GM18517 (cell line): Measurements from ENCODE around the gene EFNB2.

Experiments
- ATAC-seq: cut with Tn5 transposase; IDR thresholded peaks from one replicate; pipeline ENCODE4 v1.9.1; 2021; ENCODE audit warnings: mild to moderate bottlenecking, moderate library complexity; ENCODE audit not compliant: unreplicated experiment

Gene EFNB2

GRCh38 chr13:106487129-106487528 is 48.3 kb downstream of the EFNB2 start:
- no peak for ATAC-seq

- no peak for ATAC-seq
Observed at GRCh38 chr13:106486287-106486686, 49.2 kb downstream of the EFNB2 start.

DNA sequence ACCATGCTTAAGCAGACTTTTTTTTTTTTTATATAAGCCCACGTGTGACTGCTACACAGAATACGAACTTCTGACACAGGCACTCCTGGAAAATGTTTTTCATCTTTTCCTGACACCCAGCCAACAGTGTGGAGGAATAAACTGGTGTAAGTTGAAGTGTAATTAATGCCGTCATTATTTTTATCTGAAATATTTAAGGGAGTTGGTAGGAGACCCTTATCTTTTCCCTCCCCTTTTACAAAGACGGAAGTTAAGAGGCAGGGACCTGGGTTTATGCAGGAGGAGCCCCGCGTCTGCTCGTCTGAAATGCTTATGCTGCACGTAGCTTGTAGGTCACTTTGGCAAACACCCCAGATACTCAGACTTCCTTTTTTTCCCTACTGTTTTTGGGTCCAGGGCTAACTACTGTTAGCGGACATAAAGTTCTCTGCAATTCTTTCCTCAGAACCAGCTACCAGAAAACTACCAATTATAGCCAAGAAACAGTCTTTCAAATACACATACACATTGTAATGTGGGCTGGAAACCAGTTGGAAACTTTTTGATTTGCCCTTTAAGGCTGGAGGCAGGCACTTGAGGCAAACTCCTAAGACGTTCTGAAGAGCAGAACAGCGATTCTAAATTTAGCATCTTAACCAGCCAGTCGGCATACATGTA is 50.8 kb downstream of the EFNB2 start:
- ATAC-seq: no peak

GRCh38 chr13:106484084-106484483 is 51.4 kb downstream of the EFNB2 start:
- no peak for ATAC-seq

GRCh38 chr13:106481919-106482318 is 53.5 kb downstream of the EFNB2 start:
- no peak for ATAC-seq

DNA sequence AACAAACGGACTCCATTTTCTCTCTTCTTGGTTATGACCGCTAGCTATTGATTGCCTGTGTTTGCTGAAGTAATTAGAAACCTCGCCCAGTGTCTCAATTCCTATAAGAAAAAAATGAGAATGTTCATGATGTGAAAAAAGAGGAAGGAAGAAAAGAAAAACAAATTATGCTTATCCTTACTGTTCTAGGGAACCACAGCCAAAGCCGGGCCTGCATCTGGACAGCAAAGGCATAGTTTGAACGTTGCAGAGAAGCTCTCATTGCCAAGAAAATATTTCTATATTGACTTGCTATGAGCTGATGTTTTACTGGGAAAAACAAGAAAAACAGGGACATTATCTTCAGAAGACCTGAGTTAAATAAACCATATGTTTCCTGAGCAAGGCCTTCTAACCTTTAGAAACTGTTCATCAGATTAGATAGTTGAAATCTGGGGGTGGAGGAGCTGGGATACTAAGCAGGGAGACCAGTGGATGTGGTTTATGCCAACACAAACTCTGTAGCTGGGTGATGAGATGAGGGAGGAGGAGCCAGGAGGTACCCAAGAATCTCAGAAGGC is 55.0 kb downstream of the EFNB2 start:
- ATAC-seq: no peak

GRCh38 chr13:106479929-106480328 is 55.5 kb downstream of the EFNB2 start:
- no peak for ATAC-seq

DNA sequence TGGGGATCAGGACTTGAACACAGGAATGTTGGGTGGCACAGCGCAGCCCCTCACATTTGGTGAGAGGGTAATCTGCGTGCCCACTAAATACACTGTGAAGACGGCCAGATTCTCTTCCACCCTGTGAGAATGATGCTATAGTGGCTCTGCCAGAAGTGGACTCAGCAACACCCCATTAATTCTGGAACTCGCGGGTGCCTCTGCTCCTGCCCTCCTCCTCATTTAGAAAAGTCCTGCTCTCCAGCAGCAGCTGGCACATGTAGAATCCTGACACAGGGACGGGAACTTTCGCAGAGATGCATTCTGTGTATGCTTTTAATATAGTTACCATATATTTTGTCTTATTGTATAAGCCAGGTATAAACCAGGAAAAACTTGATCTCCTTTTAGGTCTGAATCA is 57.3 kb downstream of the EFNB2 start:
- no peak for ATAC-seq

DNA sequence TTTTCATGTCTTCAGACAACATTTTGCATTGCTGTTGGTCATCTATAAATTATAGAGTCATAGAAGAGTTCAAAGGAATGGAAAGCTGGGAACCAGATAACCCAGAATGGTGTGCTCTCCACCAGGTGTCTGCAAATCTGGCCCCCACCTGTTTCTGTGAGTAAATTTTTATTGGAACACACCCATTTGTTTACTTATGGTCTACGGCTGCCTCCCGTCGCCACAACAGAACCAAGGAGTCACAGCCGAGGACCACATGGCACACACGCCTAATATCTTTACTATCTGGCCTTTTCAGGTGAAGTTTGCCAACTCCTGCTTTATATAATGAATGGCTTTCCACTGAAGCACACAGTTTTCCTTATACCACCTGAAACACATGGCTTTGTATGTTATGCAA is 58.2 kb downstream of the EFNB2 start:
- ATAC-seq: no peak

DNA sequence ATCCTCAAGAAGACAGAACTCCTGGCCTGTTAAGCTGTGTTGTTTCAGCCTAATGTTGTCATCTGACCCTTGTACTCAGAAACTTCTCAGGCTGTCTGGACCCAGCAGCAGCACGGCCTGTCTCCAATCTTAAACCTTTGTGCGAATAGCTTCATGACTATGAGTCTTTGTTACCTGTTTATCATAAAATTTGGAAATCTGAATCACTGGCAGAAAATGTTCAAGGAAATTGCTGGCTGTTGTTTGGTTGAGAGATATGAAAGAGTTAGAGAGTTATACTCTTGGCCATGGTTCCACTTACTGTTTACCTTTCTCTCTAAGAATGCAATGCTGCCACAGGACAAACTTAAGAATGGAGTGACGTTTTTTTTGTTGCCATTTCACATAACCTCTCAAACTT is 59.6 kb downstream of the EFNB2 start:
- no peak for ATAC-seq

DNA sequence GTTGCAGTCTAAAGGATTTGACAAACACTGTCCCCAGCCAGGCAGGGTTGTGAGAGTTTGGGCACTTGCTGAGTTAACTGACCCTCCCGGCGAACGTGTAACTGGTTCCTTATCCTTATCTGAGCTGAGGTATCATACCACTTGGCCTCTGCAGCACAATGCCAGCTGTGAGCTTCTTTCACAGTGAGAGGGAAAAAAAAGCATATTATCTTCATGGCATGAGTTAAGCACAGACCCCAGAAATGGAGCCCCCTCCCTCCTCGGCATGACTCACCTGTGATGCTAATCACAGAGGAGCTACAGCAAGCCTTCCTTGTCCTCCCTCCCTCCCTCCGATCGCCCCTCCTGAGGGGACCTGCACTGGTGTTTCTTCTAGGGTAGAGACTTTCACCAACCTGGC is 60.5 kb downstream of the EFNB2 start:
- ATAC-seq: no peak

DNA sequence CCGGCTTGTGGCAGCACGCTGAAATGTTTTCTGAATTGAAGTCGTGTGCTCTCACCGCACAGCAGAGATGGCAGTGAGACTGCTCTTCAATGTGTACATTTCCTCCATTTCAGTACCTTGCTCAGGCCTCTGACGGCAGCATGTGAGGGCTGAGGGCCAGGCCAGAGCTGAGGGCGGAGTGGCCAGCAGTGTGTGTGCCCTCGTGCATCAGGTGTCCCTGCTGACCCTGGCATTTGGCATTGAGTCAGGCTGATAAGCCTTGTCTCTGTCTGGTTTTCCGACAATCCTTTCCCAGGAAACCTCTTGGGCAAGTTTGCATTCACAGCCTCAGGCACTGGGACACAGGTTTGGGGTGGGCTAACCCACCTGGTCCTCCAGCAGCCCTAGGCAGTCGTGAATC is 62.3 kb downstream of the EFNB2 start:
- no peak for ATAC-seq

DNA sequence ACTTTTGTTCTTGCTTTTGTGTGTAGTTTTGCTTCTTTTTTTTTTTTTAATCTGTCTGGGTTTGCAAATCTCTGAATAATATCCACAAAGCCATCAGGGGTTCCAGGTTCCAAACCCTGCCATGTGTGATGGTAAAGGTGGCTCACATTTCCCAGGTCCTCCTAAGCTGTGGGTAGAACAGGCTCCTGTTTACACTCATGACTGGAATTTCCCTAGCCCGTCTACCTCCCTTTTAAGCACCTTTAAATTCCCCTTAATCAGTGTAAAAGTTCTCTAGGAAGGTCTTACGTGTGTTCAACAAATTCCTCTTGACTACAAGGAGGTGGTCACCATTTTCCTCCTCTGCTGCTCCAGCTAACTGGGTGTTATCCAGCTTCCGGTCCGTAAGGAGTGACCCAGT is 62.8 kb downstream of the EFNB2 start:
- ATAC-seq: no peak

GRCh38 chr13:106471957-106472543 is 63.4 kb downstream of the EFNB2 start:
- ATAC-seq: no peak

GRCh38 chr13:106470576-106470975 is 64.9 kb downstream of the EFNB2 start:
- ATAC-seq: no peak

DNA sequence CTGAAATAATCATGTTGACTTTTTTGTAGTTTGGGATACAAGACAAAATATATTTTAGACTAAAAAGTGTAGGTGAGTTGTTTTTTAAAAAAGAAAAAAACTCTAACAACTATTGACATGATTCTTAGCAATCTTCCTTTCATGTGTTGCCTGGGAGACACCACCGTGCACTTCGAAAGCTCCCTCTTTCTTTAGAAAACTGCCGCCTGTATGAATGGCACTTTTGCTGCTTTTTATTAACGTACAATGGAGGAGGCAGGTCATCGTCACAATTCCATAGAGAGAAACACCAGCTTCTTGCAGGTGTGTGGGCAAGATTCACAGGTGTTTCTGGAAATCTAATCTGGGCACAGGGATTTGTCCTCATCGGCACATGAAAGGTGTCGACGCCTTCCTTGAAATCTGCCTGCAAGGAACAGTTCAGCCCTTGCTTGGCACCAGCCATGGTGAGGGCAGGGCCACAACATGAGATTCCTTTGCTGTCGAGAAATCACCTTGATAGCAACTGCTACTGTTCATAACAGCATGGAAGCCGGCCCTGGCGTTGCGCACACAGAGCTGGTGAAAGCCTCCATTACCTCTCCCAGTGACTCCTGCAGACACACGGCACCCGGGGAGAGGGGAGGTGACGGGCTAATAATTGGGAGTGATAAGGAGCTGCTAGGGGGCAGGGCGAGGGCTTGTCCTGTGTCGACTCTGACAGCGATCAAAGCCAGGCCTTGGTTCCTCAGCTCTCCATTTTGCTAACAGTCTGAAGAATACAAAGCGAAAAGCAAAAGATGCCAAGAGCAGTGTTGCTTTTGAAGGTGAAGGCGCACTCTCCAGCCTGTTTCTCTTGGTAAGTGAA is 66.5 kb downstream of the EFNB2 start:
- ATAC-seq: no peak

DNA sequence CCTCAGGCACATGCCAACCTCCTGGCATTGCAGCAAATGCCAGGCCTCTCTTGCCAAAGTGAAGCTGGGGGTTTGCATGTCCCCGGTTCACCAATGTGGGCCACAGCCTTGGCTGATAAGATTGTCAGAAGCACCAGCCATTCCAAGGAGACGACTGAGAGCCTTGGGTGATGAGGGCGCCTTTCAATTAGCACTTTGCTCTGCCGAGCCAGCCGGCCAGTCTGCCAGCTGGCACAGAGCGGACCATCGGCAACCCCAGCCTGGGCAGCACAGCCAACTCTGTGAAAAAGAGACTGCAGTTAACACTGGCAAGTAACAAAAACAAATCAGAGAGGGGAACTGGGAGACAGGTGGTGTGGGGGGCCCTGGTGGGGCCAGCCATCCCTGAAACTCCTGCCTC is 67.3 kb downstream of the EFNB2 start:
- no peak for ATAC-seq

DNA sequence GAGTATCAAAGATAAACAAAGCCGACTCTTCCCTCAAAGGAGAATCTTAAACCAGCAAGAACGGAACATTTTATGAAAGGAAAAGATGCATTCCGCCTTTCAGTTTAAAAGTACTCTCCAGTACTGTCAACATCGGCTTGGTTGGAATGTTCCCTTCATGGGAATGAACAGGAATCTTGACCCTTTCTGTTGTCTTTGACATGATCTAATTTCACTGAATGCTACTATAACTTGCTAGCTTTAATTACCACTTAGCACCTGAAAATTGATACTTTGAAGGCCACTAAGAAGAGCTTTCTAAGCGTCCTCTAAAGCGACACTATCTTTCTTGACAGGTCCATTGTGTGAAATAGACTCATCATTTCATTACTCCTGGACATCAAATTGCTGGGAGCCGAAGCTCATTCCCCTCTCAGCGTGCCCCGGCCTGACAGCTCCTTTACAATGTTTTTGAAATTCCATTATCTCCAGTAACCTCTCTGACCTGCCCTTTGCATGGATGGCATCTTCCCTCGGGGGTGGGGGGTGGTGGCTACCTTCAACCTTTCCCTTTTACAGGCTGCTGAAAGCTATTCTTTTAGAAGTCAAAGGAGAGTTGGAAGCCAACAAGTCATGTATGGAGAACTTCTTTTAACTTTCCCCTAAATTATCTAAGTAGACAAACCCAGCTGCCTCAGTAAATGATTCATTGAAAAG is 67.9 kb downstream of the EFNB2 start:
- ATAC-seq: no peak

- no peak for ATAC-seq
Observed at GRCh38 chr13:106466691-106467426, 68.6 kb downstream of the EFNB2 start.

- no peak for ATAC-seq
Observed at GRCh38 chr13:106464076-106464475, 71.4 kb downstream of the EFNB2 start.

DNA sequence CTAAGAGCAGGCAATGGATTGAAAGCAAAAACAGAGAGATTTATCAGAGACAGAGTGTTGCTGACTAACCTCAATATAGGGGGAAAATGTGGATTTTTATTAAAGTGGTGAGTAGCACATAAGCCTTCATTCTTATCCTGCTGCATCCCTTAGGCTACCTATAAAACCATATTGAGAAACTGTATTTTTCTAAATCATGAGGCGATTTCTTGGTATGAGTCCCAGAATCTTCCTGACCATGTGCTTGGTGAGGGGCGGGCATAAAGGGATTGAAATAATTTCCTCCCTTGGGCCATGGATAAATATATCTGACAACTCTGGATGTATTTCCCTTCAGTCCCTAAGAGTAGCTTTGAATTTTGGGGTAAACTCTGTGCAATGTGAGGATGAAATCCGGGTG is 72.8 kb downstream of the EFNB2 start:
- no peak for ATAC-seq
